GM12878 (cell line): ENCODE measurements around the gene DOK1. TPM values are rescaled to one million over a fixed set of nuclear protein-coding genes. Genes with fewer than 3 reads are reported as not detected.

ENCODE experiments used
- EGR1 ChIP-seq, 2 experiments: IDR thresholded peaks; 1 replicate in 1 of 2; 2 replicates in 1 of 2; pipeline ENCODE4 v1.6.1; 2011 to 2012; ENCODE audit warnings: low read depth in 2 of 2, low read length in 2 of 2, borderline replicate concordance in 1 of 2, mild to moderate bottlenecking in 1 of 2, moderate library complexity in 1 of 2
- GABPA ChIP-seq: IDR thresholded peaks from 2 replicates; pipeline ENCODE4 v1.6.1; 2014; ENCODE audit warnings: antibody characterized with exemption, low read depth, mild to moderate bottlenecking, inconsistent platforms
- HDAC2 ChIP-seq: fragments of 200-600 bp; sonication (generic); IDR thresholded peaks from 2 replicates; pipeline ENCODE4 v1.6.1; 2017
- KLF5 ChIP-seq: fragments of 450-650 bp; IDR thresholded peaks from 2 replicates; pipeline ENCODE4 v1.6.1; 2014; ENCODE audit warnings: mild to moderate bottlenecking; ENCODE audit not compliant: partially characterized antibody
- MEF2B ChIP-seq: fragments of 450-650 bp; IDR thresholded peaks from 2 replicates; pipeline ENCODE4 v1.6.1; 2018; ENCODE audit warnings: mild to moderate bottlenecking, moderate library complexity; ENCODE audit not compliant: partially characterized antibody, poor library complexity, severe bottlenecking
- NBN ChIP-seq: fragments of 450-650 bp; IDR thresholded peaks from 2 replicates; pipeline ENCODE4 v1.6.1; 2016
- RAD21 ChIP-seq: IDR thresholded peaks from 2 replicates; pipeline ENCODE4 v1.6.1; 2011; ENCODE audit warnings: mild to moderate bottlenecking, low read depth, low read length, moderate library complexity; ENCODE audit not compliant: insufficient read depth
- RCOR1 ChIP-seq: conservative IDR thresholded peaks from 2 replicates; pipeline ENCODE4 v1.6.1; 2012; ENCODE audit warnings: low read depth, low read length, improper control_type of control experiment
- SMC3 ChIP-seq: IDR thresholded peaks from 2 replicates; pipeline ENCODE4 v1.6.1; 2011; ENCODE audit warnings: low read length, improper control_type of control experiment, borderline replicate concordance
- SRF ChIP-seq, 2 experiments: IDR thresholded peaks; 2 replicates each; pipeline ENCODE4 v1.6.1; 2011; ENCODE audit warnings: low read depth in 2 of 2, low read length in 2 of 2, mild to moderate bottlenecking in 1 of 2, moderate library complexity in 1 of 2
- STAT1 ChIP-seq: fragments of 450-650 bp; conservative IDR thresholded peaks from 2 replicates; pipeline ENCODE4 v1.6.1; 2014; ENCODE audit warnings: antibody characterized with exemption, mild to moderate bottlenecking
- ZNF217 ChIP-seq: fragments of 450-650 bp; IDR thresholded peaks from 2 replicates; pipeline ENCODE4 v1.6.1; 2017; ENCODE audit warnings: antibody characterized with exemption, mild to moderate bottlenecking
- polyA plus RNA-seq, 11 experiments: library from polyadenylated mRNA; depleted of rRNA in 4 of 11; unstranded in 6 of 11; stranded (reverse) in 5 of 11; fragments of >200 nt; fragmentation: Nextera tagmentation in 4 of 11; fragmentation: Illumina TruSeq in 1 of 11; extraction: Ambion mirVana in 4 of 11; extraction: Trizol in 1 of 11; gene quantifications; 1 replicate in 1 of 11; 2 replicates in 10 of 11; pipeline versions ENCODE4 v1.2.1 to v1.2.3, GENCODE V29; 2011 to 2016; ENCODE audit warnings: inconsistent platforms in 2 of 11, missing spikeins in 2 of 11, low read depth in 1 of 11
- total RNA-seq, 4 experiments: library from RNA; depleted of rRNA in 3 of 4; stranded (reverse); fragments of >200 nt in 3 of 4; fragmentation: Illumina TruSeq in 1 of 4; extraction: Trizol in 1 of 4; gene quantifications; 2 replicates each; pipeline versions ENCODE4 v1.2.1 to v1.2.3, GENCODE V29; 2013 to 2021
- TF ChIP-seq, protein P1 (sequence below): fragments of 450-650 bp; formaldehyde crosslinking; IDR thresholded peaks from 2 replicates; pipeline ENCODE4 v1.4.0; 2020; ENCODE audit warnings: mild to moderate bottlenecking, moderate library complexity
- TF ChIP-seq, protein P2 (sequence below): fragments of 450-650 bp; formaldehyde crosslinking; IDR thresholded peaks from 2 replicates; pipeline ENCODE4 v1.5.0; 2022; ENCODE audit warnings: mild to moderate bottlenecking, missing genetic modification characterization
- TF ChIP-seq, protein P3 (sequence below): fragments of 450-650 bp; IDR thresholded peaks from 2 replicates; pipeline ENCODE4 v1.6.1; 2017; ENCODE audit warnings: mild to moderate bottlenecking
- TF ChIP-seq, protein P4 (sequence below): IDR thresholded peaks from 2 replicates; pipeline ENCODE4 v1.6.1; 2012; ENCODE audit warnings: low read depth, low read length, improper control_type of control experiment

DOK1 gene
- total and polyA plus RNA-seq, 10 of the 15 experiments (the other 5 are each of a cell fraction or from before 2014, with no cell fraction given): 1.4 to 104 (median 59.7) TPM

- TF ChIP-seq, protein P1, sequence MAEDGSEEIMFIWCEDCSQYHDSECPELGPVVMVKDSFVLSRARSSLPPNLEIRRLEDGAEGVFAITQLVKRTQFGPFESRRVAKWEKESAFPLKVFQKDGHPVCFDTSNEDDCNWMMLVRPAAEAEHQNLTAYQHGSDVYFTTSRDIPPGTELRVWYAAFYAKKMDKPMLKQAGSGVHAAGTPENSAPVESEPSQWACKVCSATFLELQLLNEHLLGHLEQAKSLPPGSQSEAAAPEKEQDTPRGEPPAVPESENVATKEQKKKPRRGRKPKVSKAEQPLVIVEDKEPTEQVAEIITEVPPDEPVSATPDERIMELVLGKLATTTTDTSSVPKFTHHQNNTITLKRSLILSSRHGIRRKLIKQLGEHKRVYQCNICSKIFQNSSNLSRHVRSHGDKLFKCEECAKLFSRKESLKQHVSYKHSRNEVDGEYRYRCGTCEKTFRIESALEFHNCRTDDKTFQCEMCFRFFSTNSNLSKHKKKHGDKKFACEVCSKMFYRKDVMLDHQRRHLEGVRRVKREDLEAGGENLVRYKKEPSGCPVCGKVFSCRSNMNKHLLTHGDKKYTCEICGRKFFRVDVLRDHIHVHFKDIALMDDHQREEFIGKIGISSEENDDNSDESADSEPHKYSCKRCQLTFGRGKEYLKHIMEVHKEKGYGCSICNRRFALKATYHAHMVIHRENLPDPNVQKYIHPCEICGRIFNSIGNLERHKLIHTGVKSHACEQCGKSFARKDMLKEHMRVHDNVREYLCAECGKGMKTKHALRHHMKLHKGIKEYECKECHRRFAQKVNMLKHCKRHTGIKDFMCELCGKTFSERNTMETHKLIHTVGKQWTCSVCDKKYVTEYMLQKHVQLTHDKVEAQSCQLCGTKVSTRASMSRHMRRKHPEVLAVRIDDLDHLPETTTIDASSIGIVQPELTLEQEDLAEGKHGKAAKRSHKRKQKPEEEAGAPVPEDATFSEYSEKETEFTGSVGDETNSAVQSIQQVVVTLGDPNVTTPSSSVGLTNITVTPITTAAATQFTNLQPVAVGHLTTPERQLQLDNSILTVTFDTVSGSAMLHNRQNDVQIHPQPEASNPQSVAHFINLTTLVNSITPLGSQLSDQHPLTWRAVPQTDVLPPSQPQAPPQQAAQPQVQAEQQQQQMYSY (CRISPR knock-in tag): no peak
- no peak for TF ChIP-seq EGR1 (IDR thresholded peaks at IDR 0.05; ENCODE audit: borderline replicate concordance in 1 of 2, low read depth in 2 of 2, low read length in 2 of 2)
- TF ChIP-seq, protein P2, sequence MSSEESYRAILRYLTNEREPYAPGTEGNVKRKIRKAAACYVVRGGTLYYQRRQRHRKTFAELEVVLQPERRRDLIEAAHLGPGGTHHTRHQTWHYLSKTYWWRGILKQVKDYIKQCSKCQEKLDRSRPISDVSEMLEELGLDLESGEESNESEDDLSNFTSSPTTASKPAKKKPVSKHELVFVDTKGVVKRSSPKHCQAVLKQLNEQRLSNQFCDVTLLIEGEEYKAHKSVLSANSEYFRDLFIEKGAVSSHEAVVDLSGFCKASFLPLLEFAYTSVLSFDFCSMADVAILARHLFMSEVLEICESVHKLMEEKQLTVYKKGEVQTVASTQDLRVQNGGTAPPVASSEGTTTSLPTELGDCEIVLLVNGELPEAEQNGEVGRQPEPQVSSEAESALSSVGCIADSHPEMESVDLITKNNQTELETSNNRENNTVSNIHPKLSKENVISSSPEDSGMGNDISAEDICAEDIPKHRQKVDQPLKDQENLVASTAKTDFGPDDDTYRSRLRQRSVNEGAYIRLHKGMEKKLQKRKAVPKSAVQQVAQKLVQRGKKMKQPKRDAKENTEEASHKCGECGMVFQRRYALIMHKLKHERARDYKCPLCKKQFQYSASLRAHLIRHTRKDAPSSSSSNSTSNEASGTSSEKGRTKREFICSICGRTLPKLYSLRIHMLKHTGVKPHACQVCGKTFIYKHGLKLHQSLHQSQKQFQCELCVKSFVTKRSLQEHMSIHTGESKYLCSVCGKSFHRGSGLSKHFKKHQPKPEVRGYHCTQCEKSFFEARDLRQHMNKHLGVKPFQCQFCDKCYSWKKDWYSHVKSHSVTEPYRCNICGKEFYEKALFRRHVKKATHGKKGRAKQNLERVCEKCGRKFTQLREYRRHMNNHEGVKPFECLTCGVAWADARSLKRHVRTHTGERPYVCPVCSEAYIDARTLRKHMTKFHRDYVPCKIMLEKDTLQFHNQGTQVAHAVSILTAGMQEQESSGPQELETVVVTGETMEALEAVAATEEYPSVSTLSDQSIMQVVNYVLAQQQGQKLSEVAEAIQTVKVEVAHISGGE: no peak
- TF ChIP-seq STAT1: no peak
- no peak for TF ChIP-seq KLF5
- TF ChIP-seq MEF2B: no peak
- TF ChIP-seq, protein P3, sequence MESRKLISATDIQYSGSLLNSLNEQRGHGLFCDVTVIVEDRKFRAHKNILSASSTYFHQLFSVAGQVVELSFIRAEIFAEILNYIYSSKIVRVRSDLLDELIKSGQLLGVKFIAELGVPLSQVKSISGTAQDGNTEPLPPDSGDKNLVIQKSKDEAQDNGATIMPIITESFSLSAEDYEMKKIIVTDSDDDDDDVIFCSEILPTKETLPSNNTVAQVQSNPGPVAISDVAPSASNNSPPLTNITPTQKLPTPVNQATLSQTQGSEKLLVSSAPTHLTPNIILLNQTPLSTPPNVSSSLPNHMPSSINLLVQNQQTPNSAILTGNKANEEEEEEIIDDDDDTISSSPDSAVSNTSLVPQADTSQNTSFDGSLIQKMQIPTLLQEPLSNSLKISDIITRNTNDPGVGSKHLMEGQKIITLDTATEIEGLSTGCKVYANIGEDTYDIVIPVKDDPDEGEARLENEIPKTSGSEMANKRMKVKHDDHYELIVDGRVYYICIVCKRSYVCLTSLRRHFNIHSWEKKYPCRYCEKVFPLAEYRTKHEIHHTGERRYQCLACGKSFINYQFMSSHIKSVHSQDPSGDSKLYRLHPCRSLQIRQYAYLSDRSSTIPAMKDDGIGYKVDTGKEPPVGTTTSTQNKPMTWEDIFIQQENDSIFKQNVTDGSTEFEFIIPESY: no peak
- 0 out of 4 replicates have a peak, but pooled peaks of 1 of the 2 experiments have one; percentile 26 for TF ChIP-seq SRF (IDR thresholded peaks at IDR 0.05; ENCODE audit: low read depth in 2 of 2, low read length in 2 of 2)
- TF ChIP-seq SMC3: no peak
- TF ChIP-seq RCOR1: no peak
- TF ChIP-seq HDAC2: no peak
- TF ChIP-seq GABPA: no peak
- TF ChIP-seq NBN: no peak
- no peak for TF ChIP-seq ZNF217
- TF ChIP-seq RAD21: no peak
- TF ChIP-seq, protein P4, sequence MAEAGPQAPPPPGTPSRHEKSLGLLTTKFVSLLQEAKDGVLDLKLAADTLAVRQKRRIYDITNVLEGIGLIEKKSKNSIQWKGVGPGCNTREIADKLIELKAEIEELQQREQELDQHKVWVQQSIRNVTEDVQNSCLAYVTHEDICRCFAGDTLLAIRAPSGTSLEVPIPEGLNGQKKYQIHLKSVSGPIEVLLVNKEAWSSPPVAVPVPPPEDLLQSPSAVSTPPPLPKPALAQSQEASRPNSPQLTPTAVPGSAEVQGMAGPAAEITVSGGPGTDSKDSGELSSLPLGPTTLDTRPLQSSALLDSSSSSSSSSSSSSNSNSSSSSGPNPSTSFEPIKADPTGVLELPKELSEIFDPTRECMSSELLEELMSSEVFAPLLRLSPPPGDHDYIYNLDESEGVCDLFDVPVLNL: no peak
Measured at GRCh38 chr2:74538881-74539339, 15.6 kb upstream of the DOK1 start (continued).
